NCI-H82 treated with DMSO at 0.1 percent for 48 hours (cell line): ENCODE measurements around the gene PYGB.

ENCODE experiments used
- DNase-seq: peaks from one replicate; lab custom pipeline; 2025; ENCODE audit not compliant: unreplicated experiment; lab: John Stamatoyannopoulos, UW

PYGB gene

DNA sequence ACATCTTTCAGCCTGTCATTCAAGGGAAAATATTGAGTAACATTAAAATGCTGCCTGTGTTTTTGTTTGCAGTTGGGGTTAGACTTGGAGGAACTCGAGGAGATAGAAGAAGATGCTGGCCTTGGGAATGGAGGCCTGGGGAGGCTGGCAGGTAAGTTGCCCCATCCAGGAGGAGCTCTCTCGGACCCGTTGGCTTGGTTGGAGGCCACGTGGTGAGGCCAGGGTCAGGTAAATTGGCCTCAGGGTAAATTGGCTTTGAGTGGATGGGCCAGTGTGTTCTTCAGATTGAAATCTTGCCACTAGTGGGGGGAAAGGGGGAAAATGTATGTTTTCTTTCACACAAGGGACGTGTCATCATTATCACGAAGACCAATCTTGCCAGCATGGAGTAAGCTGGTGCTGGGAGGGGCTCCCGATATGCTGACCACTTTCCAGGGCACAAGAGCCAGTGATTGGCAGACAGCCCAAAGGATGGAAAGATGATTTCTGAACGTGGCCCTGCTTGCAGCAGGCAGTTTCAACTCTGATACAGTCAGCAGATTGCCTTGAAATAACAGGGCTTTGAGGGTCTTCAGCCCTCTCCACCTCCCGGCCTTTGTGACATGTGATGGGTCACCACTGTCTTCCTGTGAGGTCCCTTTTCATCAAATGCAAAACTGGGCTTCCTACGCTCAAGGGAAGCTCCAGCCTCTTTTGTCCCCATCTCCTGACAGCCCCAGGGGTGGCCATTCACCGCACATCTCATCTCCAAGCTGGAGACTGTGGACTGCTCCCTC is 21.4 kb downstream of the PYGB start:
- DNase-seq: no peak

DNA sequence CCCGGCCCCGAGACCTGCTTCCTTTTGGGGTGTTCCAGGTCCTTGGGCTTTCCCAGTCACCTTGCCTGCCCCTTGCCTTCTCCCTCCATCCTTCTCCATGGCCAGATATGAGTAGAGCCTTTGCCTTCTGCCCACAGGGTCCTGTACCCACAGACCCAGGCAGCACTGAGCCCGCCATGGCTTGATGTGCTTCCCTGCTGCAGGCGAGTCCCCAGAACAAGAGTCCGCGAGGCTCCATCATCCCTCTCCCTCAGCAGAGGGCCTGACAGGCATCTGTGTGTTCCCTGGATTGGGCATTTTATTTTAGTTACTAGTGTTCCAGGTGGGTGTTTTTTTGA is 21.9 kb downstream of the PYGB start:
- no peak for DNase-seq

DNA sequence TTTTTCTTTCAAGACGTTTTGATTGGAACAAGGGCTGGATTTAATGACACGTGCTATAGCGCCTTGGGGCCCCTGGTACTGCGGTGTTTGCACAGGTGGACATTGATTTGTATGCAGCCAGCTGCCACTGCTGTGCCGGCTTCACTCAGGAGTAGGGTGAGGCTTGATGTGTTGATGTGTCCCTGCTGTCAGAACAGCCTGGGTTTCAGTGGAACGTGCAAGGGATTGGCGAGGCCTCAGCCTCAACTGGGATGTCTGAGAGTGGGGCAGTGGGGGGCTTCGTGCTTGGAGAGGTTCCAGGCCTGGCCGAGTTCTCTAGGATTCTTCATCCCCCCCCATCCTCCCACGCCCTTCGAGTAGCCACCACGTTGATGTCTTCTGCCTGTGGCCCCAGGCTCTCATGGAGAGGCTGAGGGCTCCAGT is 23.0 kb downstream of the PYGB start:
- no peak for DNase-seq

DNA sequence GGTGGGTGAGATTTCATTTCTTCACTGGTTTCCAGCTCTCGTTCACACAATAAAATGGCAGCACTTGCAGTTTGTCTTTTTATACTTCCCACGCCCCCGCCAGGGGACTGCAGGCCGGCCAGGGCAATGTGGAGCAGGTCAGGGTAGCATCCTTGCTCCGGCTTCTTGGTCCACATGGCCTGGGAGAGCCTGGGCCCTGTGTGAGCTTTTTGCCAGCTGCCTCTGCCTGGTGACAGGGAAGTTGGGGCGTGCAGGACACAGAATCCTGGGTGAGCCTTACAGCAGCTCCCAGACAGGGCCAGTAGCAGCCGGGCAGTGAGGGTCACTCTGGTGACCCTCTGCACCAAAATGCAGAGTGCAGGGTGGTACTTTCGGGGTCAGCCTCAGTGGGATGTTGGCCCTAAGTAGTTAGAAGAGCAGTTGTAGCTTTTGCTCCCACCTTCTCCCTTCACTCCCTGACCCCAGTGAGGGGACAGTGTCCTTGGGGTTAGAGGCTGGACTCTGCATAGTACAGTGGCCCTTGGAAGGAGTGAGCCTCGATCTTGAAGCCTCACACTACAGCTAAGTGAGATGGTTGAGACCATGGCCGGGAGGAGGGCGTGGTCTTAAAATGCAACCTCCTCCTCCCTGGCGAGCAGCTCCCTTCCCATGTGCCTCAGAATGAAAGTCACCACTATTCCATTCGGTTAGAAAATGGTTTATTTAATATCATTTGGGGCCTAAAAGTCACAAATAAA is 23.8 kb downstream of the PYGB start:
- no peak for DNase-seq

DNA sequence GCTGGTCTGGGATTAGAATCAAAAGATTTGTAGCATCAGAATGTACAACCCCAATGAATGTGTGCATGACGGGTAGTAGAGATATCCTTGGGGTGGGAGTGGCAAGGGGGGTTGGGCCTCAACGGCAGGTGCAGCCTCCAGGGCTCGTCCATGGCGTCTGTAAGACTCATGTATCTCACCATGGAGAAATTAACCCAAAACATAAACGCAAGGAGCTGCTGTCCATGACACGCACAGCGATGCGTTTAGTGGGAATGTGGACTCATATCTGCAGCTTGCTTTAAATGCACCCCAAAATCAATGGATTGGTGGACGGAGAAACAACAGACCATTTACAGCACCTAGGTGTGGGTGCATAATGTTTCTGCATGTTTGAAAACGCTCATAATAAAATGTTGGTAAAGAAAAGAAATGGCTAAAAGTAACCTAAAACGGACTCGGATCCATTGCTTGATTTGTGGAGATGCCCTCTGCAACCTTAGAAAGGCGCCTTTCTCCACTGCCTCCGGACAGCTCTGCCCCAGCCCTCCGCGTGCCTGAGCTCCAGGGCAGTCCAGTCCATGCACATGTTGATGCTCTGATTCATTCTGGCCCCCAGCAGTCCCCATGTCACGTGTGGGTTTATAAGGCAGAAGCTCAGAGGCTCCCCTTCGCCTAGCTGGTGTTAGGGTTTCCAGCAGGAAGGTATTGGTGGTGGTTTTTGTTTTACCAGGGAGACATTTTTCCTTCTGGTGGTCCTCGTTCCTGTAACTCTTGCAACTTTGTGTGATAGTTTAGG is 24.5 kb downstream of the PYGB start:
- DNase-seq: no peak

DNA sequence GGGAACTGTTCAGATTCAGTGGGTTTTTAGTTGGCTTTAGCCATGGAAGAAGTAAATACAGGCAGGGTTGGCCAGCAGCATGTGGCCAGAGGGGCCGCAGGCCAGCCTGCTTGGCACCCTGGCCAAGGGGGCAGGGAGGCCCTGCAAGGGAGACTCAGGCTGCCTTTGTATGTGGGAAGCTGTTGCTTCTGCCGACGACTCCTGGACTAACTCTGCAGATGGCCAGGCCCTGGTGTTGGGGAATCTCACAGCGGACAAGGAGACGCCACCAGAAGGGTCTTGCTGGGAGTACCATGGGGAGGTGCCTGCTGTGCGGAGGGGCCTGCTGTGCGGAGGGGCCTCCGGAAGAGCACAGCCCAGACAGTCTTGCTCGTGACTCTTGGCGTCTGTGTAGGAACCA is 25.2 kb downstream of the PYGB start:
- DNase-seq: no peak

DNA sequence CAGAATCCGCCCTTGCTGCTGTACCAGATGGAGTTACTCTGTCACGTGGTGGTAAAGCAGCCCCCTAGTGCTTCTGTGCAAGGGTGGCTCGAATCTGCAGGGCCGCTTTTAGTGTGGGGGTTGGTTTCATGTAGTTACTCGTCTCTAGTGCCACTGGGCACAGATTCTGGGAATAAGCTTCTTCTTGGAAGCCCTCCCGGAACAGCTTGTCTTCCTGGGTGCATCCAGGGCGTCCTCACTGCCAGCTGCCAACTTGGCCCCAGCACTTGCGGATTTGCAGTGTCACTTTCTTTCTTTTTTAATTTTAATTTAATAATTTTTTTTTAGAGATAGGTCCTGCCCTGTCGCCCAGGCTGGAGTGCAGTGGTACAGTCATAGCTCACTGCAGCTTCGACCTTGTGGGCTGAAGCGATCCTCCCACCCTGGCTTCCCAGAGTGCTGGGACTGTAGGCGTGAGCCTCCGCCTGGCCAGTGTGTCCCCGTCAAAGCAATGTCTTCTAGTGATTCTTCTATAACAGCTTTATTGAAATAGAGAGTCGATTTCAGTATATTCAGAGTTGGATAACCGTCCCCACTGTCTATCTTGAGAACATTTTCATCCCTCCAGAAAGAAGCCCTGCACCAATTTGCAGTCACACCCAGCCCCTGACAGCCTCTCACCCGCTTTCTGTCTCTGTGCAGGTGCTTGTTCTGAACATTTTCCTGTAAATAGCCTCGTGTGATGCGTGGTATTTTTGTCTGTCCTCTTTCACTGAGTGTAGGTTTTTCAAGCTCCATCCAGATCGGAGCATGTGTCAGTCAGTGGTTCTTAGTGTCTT is 25.9 kb downstream of the PYGB start:
- no peak for DNase-seq

DNA sequence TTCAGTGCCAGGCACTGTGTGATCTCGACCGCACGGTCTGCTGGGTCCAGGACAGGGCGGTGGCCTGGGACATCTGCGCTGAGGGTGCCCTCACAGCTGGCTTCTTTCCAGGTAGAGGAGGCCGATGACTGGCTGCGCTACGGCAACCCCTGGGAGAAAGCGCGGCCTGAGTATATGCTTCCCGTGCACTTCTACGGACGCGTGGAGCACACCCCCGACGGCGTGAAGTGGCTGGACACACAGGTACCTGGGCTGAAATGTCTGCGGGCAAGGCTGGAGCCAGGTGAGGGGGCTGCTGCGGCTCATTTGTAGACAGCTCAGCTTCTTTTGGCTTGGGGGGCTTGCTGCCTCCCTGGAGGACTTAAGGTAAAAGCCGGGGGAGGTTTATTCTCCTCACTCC is 26.6 kb downstream of the PYGB start:
- no peak for DNase-seq

DNA sequence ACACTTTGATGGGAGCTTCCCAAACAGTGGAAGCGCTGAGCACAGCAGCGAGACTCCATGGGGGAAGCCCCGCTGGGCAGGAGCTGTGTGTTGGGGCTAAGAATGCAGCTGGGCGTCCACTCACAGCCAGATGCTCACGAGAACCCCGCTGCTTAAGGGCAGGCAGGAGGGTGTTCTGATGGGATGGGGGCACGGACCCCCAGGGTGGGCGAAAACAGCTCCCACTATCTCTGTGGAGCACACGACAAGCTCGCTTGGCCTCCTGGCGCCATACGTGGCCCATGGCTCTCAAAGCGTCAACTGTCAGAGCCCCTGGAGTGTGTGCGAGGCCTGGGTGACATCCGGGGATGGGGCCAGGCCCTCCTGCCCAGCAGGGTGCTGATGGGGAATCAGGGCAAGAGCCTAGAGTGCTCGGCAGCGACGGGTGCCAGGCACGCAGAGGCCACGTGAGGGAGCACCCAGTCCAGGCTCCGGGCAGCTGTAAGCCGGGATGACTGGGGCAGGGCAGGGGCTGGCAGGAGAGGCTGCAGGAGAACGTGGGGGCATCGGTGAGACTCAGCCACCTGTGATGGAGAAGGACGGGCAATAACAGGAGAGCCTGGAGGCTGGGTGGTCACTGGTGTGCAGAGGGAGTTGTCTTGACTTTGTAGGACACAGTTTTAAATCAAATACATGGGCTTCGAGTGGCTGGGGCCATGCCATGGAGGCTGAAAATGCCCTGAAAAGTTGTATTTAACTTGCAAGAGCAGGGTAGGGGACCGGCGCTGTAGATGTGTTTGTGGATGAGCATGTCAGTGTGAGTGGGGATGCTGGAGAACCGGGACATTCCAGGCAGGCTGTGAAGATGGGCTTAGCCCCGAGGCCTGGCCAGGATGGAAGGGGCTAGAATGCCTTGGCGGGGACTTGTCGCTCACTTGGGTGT is 27.3 kb downstream of the PYGB start:
- DNase-seq: no peak

DNA sequence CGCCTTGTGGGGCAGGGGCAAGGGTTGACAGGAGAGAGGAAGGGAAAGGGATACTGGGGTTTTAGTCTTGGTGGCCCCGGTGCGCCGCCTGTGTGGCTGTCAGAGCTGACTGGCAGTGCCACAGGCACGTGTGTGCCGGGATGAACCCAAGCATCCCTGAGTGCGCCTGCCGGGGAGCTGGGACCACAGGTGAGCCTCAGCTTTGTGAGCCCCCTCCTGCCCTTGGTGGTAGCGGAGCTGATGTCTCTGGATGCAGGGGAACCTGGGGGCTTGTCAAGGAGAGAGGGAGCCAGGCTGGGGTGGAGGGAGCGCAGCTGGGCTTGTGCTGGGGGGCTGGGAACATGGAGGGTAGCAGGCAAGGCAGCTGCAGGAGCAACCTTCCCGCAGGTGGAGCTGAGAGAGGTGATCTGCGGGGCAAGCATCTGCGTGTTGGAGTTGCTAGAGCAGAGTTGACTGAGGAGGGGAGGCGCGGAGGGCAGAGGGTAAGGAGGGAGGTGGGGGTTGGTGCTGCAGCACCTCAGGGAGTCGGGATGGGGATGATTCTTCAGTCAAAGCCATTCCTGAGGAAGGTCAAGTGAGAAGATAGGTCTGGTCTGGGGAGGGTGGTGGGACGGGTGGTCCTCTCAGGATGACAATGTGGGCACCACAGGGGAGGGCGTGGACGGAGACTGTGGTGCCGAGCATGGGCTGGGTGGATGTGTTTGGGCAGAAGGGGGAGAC is 28.1 kb downstream of the PYGB start:
- DNase-seq: no peak

DNA sequence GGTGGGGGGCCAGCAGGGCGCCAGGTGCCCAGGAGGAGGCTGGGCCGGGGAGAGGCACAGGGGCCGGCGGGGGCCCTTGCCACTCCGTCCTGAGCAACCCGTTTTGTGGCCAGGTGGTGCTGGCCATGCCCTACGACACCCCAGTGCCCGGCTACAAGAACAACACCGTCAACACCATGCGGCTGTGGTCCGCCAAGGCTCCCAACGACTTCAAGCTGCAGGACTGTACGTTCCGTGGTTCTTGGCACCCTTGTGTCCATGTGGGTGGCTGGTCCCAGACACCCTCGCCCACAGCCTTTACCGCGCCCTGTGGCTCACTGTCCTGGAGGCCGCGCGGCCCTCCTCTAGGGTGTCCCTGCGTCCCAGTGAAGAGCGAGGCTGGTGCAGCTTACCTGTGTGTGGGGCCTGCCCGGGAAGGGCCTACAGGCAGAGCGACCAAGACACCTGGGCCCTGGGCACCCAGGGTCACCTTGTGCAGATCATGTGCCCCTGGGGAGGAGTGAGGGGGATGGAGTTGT is 28.7 kb downstream of the PYGB start:
- no peak for DNase-seq

DNA sequence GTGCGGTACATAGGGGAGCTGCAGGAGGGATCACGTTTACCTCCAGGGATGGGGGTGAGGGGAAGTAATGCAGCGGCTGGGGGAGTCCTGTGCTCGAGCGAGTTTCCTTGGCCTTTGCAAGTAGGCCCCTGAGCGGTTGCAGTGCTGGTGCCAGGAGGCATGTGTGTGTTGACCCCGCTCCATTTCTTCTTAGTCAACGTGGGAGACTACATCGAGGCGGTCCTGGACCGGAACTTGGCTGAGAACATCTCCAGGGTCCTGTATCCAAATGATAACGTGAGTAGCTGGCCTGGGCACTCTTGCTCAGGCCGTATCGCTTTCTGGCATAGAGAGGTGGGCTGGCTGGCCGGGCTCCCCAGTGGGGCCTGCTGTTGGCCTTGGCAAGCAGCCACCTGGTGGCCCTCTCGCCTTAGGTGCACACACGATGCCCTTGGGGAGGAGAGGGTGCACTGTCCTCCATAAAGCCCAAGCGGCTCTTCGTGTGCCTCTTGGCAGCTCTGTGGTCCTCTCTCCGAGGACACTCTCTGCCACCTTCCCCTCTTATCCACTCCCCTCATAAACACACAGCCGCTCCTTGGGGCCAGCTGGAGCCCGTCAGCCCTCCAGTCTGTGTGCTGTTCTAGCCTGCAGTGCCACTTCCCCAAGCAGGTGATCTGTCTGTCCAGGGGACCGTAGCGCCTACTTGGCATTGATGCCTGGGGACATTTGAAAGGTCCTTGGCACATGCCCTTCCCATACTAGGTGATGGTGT is 29.3 kb downstream of the PYGB start:
- DNase-seq: no peak

DNA sequence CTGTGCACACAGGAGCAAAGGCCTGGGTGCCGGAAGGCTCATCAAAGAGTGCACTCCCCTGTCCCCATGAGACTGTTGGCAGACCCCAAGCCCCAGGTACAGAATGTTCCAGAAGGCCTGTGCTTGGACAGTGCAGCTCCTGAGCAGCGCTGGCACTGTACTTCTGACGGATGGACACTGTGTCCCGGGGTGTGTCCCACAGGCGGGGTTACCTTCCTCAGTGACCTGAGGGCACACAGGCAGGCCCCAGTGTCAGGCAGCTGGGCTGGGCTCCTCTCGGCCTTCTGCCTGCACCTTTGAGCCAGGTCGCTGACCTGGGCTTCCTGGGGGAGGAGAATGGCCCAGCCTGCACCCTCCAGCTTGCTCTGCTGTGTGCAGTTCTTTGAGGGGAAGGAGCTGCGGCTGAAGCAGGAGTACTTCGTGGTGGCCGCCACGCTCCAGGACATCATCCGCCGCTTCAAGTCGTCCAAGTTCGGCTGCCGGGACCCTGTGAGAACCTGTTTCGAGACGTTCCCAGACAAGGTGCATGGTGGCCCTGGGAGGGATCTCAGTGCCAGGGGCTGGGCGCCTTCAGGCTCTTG is 30.1 kb downstream of the PYGB start:
- DNase-seq: no peak

DNA sequence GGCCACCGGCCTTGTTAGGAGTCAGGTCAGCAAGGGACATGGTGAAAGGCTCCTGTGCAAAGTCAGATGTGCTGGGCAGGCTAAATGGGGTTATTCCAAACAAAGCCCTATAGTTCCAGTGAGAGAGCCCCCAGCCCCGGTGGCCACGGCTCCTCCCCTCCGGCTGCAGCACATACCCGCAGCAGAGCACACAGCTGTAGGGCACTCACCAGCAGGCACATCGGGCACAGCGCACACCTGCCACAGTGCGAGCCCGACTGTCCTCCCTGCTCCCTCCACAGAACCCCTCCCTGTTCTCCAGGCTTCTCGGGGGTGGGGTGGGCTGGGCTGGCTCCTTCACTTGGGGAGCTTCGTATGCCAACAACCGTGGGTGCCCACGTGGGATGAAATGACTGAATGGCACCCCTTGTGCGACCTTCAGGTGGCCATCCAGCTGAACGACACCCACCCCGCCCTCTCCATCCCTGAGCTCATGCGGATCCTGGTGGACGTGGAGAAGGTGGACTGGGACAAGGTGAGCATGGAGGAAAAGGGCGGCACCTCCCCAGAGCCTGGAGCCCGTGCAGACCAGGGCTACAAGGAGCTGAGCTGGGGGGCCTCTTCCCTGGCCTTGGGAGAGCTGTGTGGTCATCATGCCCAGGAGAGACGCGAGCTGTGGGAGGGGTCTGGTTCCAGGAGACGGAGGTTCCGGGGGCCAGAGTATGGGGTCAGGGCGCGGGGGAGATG is 30.9 kb downstream of the PYGB start:
- DNase-seq: no peak

DNA sequence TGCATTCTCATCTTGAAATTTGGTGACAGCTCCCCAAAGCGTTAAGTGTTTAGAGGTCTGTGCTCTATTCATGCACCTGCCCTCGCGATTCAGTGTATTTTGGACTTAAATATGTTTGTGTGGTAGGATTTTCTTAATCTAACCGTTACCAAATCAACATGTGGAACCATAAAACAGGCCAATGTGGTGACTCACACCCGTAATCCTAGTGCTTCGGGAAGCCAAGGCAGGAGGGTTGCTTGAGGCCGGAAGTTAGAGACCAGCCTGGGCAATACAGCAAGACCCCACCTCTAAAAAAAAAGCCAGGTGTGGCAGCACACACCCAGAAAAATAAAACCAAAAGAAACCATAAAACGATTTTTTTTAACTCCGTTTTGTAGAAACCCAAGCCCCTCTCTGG is 31.5 kb downstream of the PYGB start:
- DNase-seq: no peak

DNA sequence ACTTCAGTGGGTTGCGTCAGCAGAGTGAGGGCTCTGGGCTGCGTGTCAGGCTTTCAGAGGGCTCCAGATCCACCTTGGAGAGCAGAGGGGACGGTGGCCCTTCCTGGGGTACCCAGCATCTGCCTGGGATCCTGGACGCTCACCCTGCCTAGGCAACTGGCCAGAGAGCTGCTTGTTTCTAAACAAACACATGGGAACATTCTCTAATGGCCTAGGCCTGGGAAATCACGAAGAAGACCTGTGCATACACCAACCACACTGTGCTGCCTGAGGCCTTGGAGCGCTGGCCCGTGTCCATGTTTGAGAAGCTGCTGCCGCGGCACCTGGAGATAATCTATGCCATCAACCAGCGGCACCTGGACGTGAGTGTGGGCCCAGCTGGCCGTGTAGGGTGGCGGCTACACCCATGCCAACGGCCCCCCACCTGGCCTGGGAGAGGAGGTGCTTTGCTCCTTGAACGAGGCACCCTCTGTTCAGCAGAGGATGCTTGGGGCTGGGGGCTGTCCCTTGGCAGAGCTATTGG is 32.2 kb downstream of the PYGB start:
- no peak for DNase-seq
